Measurements from ENCODE around the gene WAC. TPM values are rescaled to one million over a fixed set of nuclear protein-coding genes. Genes with fewer than 3 reads are reported as not detected.

Gene WAC
- total and polyA plus RNA-seq, 2 of the 13 experiments (the other 11 are each of a cell fraction or from before 2014, with no cell fraction given): 69.1 to 96.2 TPM

DNA sequence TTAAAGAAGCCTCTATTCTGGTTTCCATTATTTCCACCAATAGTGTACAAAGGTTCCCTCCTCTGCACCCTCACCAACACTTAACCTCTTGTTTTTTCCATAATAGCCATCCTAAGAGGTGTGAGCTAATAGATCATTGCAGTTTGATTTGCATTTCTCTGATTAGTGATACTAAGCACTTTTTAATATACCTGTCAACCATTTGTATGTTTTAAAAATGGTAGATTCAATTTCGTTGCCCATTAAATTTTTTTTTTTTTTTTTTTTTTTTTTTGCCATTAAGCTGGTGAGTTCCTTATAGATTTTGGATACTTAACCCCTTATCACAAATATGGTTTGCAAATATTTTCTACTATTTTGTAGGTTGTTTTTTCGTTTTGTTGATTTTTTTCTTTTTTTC is 23.2 kb downstream of the WAC start:
- 0 out of 2 replicates have a peak, but pooled peaks cover 7% of the 10 kb centered on the region for H3K4me1 ChIP-seq (ENCODE audit: insufficient read depth, low read length)
- no peak overlapping the region for H3K4me2 ChIP-seq (ENCODE audit: low read depth, low read length)
- no peak for TF ChIP-seq TCF12 (IDR thresholded peaks at IDR 0.05)
- TF ChIP-seq TCF12 (CRISPR knock-in tag; IDR thresholded peaks at IDR 0.05): no peak
- TF ChIP-seq MXI1 (IDR thresholded peaks at IDR 0.05; ENCODE audit: borderline replicate concordance, low read depth, low read length): no peak
- TF ChIP-seq SIN3A (IDR thresholded peaks at IDR 0.05; ENCODE audit: borderline replicate concordance, low read depth, low read length): no peak
- TF ChIP-seq MED8 (CRISPR knock-in tag; IDR thresholded peaks at IDR 0.05; ENCODE audit: insufficient replicate concordance): no peak
- no peak for TF ChIP-seq ZNF790 (CRISPR knock-in tag; IDR thresholded peaks at IDR 0.05; ENCODE audit: borderline replicate concordance)
- TF ChIP-seq NBN (conservative IDR thresholded peaks at IDR 0.05): no peak
- no peak for TF ChIP-seq FOXO1 (CRISPR knock-in tag; IDR thresholded peaks at IDR 0.05)
- TF ChIP-seq, protein P1, sequence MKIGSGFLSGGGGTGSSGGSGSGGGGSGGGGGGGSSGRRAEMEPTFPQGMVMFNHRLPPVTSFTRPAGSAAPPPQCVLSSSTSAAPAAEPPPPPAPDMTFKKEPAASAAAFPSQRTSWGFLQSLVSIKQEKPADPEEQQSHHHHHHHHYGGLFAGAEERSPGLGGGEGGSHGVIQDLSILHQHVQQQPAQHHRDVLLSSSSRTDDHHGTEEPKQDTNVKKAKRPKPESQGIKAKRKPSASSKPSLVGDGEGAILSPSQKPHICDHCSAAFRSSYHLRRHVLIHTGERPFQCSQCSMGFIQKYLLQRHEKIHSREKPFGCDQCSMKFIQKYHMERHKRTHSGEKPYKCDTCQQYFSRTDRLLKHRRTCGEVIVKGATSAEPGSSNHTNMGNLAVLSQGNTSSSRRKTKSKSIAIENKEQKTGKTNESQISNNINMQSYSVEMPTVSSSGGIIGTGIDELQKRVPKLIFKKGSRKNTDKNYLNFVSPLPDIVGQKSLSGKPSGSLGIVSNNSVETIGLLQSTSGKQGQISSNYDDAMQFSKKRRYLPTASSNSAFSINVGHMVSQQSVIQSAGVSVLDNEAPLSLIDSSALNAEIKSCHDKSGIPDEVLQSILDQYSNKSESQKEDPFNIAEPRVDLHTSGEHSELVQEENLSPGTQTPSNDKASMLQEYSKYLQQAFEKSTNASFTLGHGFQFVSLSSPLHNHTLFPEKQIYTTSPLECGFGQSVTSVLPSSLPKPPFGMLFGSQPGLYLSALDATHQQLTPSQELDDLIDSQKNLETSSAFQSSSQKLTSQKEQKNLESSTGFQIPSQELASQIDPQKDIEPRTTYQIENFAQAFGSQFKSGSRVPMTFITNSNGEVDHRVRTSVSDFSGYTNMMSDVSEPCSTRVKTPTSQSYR (CRISPR knock-in tag; IDR thresholded peaks at IDR 0.05; ENCODE audit: borderline replicate concordance): no peak
- no peak overlapping the region for H2AFZ ChIP-seq (ENCODE audit: low read length)
- H3K9me3 ChIP-seq (ENCODE audit: low read length): no peaks in the 10 kb centered on the region
- in situ Hi-C loops (cut with HindIII; ENCODE audit: extremely low pct_ligation_motif_present, low pct_unique_long_range_greater_than_20kb) (no loop called here), intact Hi-C loops (cut with micrococcal nuclease; ENCODE audit: unreplicated experiment) (no loop called here)
- DNase-seq (ENCODE audit: low spot score) (no peak), ATAC-seq (no peak), FAIRE-seq (no peak)
- no TSS peak for BruUV-seq (replicated peaks)
- no peak overlapping the region for H3K9ac ChIP-seq (ENCODE audit: insufficient read depth, low read depth, low read length)
- 99% methylated on average over 2 of the region's 2 CpGs for WGBS (ENCODE audit: low lambda C conversion rate)
- H3K79me2 ChIP-seq (ENCODE audit: insufficient read depth, low read length): peaks cover 98% of the 10 kb centered on the region
- POLR2A ChIA-PET: interaction anchor here (1.1 kb wide), 2 partner anchors 22 to 24 kb away, joined by 4 read pairs; no protein-coding TSS in a partner anchor
- H4K20me1 ChIP-seq (ENCODE audit: insufficient read depth, low read length): peaks cover 62% of the 10 kb centered on the region
- H3K36me3 ChIP-seq (replicated peaks in 1 of 2; ENCODE audit: control insufficient read depth in 1 of 2, insufficient read depth in 2 of 2, low read length in 2 of 2): peaks cover 11 to 69% of the 10 kb centered on the region in 2 experiments
- CTCF ChIA-PET (ENCODE audit: low intra/inter-chr PET ratio, low total read pairs): no interaction called here
- no peaks in the 10 kb centered on the region for H3K27me3 ChIP-seq (ENCODE audit: control insufficient read depth in 1 of 2, insufficient read depth in 2 of 2, low read length in 2 of 2)
- H3K27ac ChIP-seq (ENCODE audit: extremely low read length, insufficient read depth, low read length): no peak overlapping the region
- H3K4me3 ChIP-seq (replicated peaks in 1 of 3; ENCODE audit: insufficient read depth in 1 of 3, low read depth in 2 of 3, low read length in 3 of 3): no peak overlapping the region
